ENCODE results near the gene EPHA1.

Gene EPHA1

GRCh38 chr7:143351060-143351459 lies 57.6 kb downstream of the EPHA1 start:
- in situ Hi-C loops (cut with HindIII; ENCODE audit: low sequenced_read_pairs) = no loop called here
- no peak overlapping the region for H3K4me3 ChIP-seq (ENCODE audit: low read depth, low read length)
- DNase-seq (ENCODE audit: low read depth) = no peak
- TF ChIP-seq, protein P1, sequence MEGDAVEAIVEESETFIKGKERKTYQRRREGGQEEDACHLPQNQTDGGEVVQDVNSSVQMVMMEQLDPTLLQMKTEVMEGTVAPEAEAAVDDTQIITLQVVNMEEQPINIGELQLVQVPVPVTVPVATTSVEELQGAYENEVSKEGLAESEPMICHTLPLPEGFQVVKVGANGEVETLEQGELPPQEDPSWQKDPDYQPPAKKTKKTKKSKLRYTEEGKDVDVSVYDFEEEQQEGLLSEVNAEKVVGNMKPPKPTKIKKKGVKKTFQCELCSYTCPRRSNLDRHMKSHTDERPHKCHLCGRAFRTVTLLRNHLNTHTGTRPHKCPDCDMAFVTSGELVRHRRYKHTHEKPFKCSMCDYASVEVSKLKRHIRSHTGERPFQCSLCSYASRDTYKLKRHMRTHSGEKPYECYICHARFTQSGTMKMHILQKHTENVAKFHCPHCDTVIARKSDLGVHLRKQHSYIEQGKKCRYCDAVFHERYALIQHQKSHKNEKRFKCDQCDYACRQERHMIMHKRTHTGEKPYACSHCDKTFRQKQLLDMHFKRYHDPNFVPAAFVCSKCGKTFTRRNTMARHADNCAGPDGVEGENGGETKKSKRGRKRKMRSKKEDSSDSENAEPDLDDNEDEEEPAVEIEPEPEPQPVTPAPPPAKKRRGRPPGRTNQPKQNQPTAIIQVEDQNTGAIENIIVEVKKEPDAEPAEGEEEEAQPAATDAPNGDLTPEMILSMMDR (IDR thresholded peaks at IDR 0.05; ENCODE audit: low read depth, low read length, missing control alignments) = no peak

GRCh38 chr7:143347950-143348349 lies 60.7 kb downstream of the EPHA1 start:
- TF ChIP-seq, protein P1 (IDR thresholded peaks at IDR 0.05; ENCODE audit: low read depth, low read length, missing control alignments) = no peak
- no peak for DNase-seq (ENCODE audit: low read depth)
- in situ Hi-C loops (cut with HindIII; ENCODE audit: low sequenced_read_pairs) = no loop called here
- no peak overlapping the region for H3K4me3 ChIP-seq (ENCODE audit: low read depth, low read length)

GRCh38 chr7:143346018-143346417 lies 62.6 kb downstream of the EPHA1 start:
- in situ Hi-C loops (cut with HindIII; ENCODE audit: low sequenced_read_pairs) = no loop called here
- H3K4me3 ChIP-seq (ENCODE audit: low read depth, low read length) = no peak overlapping the region
- no peak for DNase-seq (ENCODE audit: low read depth)
- TF ChIP-seq, protein P1 (IDR thresholded peaks at IDR 0.05; ENCODE audit: low read depth, low read length, missing control alignments) = no peak

- DNase-seq (ENCODE audit: low read depth) = no peak
- TF ChIP-seq, protein P1 (IDR thresholded peaks at IDR 0.05; ENCODE audit: low read depth, low read length, missing control alignments) = peak; percentile 51
- H3K4me3 ChIP-seq (ENCODE audit: low read depth, low read length) = peak overlapping the region; percentile 13
- in situ Hi-C loops (cut with HindIII; ENCODE audit: low sequenced_read_pairs) = no loop called here
These were observed 63.2 kb downstream of the EPHA1 start for GRCh38 chr7:143345428-143345900.

- in situ Hi-C loops (cut with HindIII; ENCODE audit: low sequenced_read_pairs) = no loop called here
- no peak for DNase-seq (ENCODE audit: low read depth)
- TF ChIP-seq, protein P1 (IDR thresholded peaks at IDR 0.05; ENCODE audit: low read depth, low read length, missing control alignments) = no peak
- no peak overlapping the region for H3K4me3 ChIP-seq (ENCODE audit: low read depth, low read length)
These were observed 65.1 kb downstream of the EPHA1 start for GRCh38 chr7:143343596-143343995.

GRCh38 chr7:143341842-143342241 lies 66.8 kb downstream of the EPHA1 start:
- TF ChIP-seq, protein P1 (IDR thresholded peaks at IDR 0.05; ENCODE audit: low read depth, low read length, missing control alignments) = no peak
- no peak overlapping the region for H3K4me3 ChIP-seq (ENCODE audit: low read depth, low read length)
- no peak for DNase-seq (ENCODE audit: low read depth)
- in situ Hi-C loops (cut with HindIII; ENCODE audit: low sequenced_read_pairs) = no loop called here

Measured in astrocyte of the cerebellum (primary cell).